Cardiac muscle cell (in vitro differentiated cells and primary cell): ENCODE measurements around the gene VPS9D1. TPM values are rescaled to one million over a fixed set of nuclear protein-coding genes. Genes with fewer than 3 reads are reported as not detected.

Source experiments
- DNase-seq, 2 donors: peaks; one replicate each; pipeline versions ENCODE4 v3.0.0 to v3.0.0-alpha.2; 2010 to 2017; ENCODE audit warnings: low read depth in 1 of 2, low spot score in 1 of 2
- H3K27ac ChIP-seq: fragments of 200-600 bp; sonication (generic); 2 replicates; pipeline ENCODE4 v1.5.1; 2016
- H3K27me3 ChIP-seq: fragments of 200-600 bp; sonication (generic); 2 replicates; pipeline ENCODE4 v1.6.0; 2016; ENCODE audit warnings: control low read depth
- H3K36me3 ChIP-seq: fragments of 200-600 bp; sonication (generic); 2 replicates; pipeline ENCODE4 v1.5.1; 2016; ENCODE audit warnings: control low read depth
- H3K4me1 ChIP-seq: fragments of 200-600 bp; sonication (generic); 2 replicates; pipeline ENCODE4 v1.8.1; 2017; ENCODE audit warnings: low read depth, mild to moderate bottlenecking, mixed run types
- H3K4me3 ChIP-seq: fragments of 200-600 bp; sonication (generic); 2 replicates; pipeline ENCODE4 v1.5.1; 2016; ENCODE audit warnings: mild to moderate bottlenecking
- H3K9me3 ChIP-seq: fragments of 200-600 bp; sonication (generic); 2 replicates; pipeline ENCODE4 v1.5.1; 2017; ENCODE audit warnings: low read depth, mild to moderate bottlenecking, control low read depth
- polyA plus RNA-seq: library from polyadenylated mRNA; unstranded; fragments of >200 nt; fragmentation: Nextera tagmentation; extraction: Ambion mirVana; gene quantifications from 2 replicates; pipeline ENCODE4 v1.2.1, GENCODE V29; 2016
- total RNA-seq: library from RNA; depleted of rRNA; stranded (reverse); fragments of >200 nt; gene quantifications from 2 replicates; pipeline ENCODE4 v1.2.3, GENCODE V29; 2016
- TF ChIP-seq, protein P1 (sequence below): IDR thresholded peaks from 2 replicates; pipeline ENCODE4 v1.5.1; 2012; ENCODE audit warnings: low read depth, mild to moderate bottlenecking, low read length

Gene VPS9D1
- total and polyA plus RNA-seq, 2 experiments from 2014 or later, result 21.3 to 22.3 TPM

DNA sequence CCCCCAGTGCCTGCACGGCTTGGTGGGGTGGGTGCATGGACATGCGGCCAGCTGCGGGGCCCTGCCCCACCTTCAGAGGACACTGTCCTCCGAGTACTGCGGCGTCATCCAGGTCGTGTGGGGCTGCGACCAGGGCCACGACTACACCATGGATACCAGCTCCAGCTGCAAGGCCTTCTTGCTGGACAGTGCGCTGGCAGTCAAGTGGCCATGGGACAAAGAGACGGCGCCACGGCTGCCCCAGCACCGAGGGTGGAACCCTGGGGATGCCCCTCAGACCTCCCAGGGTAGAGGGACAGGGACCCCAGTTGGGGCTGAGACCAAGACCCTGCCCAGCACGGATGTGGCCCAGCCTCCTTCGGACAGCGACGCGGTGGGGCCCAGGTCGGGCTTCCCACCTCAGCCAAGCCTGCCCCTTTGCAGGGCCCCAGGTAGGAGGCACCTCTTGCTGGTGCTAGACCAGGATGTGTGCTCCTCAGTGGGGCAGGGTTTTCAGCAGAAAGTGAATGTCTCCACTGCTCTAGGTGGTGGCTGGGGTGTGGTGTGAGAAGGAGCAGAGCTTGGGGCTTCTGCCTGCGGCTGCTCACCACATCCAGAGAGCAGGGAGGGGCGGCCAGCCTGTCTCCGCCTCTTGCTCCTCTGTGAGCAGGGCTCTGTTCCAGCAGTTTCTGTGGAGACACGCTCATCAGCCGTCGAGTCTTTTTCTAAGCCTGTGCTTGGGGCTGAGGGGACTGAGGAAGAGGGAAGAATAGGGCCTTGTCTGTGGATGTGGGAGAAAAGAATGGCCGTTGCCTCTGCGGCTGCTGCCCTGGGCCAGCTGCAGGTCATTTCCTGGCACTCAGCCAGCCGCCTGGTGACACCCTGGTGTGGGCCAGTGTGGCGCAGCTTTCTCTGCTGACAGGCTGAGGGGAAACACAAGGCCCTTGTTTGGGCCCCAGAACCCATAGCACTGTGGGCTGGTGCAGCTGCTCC is 2.9 kb upstream of the VPS9D1 start:
- Histone ChIP-seq H3K27ac (no peak overlapping the region), H3K4me1 (peaks cover 10% of the 10 kb centered on the region), H3K27me3 (no peaks in the 10 kb centered on the region), H3K36me3 (peaks cover 5% of the 10 kb centered on the region), H3K9me3 (no peaks in the 10 kb centered on the region), H3K4me3 (no peak overlapping the region)
- TF ChIP-seq, protein P1, sequence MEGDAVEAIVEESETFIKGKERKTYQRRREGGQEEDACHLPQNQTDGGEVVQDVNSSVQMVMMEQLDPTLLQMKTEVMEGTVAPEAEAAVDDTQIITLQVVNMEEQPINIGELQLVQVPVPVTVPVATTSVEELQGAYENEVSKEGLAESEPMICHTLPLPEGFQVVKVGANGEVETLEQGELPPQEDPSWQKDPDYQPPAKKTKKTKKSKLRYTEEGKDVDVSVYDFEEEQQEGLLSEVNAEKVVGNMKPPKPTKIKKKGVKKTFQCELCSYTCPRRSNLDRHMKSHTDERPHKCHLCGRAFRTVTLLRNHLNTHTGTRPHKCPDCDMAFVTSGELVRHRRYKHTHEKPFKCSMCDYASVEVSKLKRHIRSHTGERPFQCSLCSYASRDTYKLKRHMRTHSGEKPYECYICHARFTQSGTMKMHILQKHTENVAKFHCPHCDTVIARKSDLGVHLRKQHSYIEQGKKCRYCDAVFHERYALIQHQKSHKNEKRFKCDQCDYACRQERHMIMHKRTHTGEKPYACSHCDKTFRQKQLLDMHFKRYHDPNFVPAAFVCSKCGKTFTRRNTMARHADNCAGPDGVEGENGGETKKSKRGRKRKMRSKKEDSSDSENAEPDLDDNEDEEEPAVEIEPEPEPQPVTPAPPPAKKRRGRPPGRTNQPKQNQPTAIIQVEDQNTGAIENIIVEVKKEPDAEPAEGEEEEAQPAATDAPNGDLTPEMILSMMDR, result no peak
- DNase-seq, result peak in 1 of 2 donors; percentile 36

DNA sequence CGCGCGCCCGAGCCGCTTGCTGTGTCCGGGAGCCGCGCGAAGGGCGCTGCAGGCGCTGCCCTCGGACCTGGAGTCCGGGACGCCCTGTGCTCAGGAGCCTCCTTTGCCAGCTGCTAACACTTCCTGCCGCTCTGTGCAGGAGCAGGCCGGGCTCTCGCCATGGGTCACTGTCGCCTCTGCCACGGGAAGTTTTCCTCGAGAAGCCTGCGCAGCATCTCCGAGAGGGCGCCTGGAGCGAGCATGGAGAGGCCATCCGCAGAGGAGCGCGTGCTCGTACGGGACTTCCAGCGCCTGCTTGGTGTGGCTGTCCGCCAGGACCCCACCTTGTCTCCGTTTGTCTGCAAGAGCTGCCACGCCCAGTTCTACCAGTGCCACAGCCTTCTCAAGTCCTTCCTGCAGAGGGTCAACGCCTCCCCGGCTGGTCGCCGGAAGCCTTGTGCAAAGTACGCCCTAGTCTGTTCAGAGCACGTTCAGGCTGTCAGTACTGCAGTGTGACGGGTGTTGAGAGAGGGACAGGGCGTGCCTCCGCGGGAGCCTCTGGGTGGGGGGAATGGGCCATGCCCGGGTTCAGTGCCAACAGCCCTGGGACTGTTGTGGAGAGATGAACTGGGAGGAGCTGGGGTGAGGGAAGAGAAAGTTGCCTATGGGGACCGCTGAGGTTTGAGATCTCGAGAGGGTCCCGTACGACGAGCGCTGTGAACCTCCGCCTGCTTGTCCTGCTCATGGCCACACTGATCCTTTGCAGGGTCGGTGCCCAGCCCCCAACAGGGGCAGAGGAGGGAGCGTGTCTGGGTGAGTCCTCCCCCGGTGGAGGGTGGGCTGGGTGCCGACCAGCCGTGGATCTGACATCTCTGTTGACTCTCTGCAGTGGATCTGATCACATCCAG is 1.9 kb upstream of the VPS9D1 start:
- Histone ChIP-seq H3K27ac (peak overlapping the region; percentile 96), H3K36me3 (peaks cover 5% of the 10 kb centered on the region), H3K27me3 (no peaks in the 10 kb centered on the region), H3K9me3 (no peaks in the 10 kb centered on the region), H3K4me1 (peaks cover 10% of the 10 kb centered on the region), H3K4me3 (peak overlapping the region; percentile 80)
- peak in 1 of 2 donors; percentile 63 for DNase-seq
- TF ChIP-seq, protein P1, result no peak

DNA sequence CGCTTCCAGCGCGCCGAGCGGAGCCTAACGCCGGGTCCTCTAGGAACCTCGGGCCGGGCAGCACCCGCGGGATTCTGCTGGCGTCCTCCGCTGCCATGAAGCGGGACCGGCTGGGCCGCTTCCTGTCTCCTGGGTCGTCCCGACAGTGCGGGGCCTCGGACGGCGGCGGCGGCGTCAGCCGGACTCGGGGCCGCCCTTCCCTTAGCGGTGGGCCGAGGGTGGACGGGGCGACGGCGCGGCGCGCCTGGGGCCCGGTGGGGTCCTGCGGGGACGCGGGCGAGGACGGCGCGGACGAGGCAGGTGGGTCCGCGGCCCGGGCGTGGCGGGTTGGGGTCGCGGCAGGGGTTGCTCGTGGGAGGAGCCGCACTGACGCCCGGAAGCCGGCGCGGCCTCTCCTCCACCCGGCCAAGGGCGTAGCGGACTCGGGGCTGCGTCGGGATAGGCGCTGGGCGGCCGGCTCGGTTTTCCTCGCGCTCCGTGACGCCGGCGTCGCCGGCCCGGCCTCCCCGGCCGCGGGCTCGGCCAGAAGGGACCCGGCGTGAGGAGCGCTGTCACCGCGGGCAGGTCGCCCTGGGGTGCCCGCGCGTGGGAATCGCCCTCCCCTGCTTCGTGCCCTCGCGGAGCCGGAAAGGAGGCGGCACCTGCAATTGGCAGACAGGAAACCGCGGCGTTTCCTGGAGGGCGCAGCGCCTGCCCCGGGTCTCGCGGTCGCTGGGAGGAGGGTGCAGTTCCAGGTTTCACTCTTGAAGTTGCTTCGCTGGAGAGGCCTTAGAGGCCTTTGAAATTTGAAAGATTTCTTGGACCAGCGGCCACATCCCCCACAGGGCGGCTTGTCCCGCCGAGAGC is 1.1 kb upstream of the VPS9D1 start:
- DNase-seq, result peak; percentile 60 to 72
- peak overlapping the region; percentile 96 for H3K27ac ChIP-seq
- H3K27me3 ChIP-seq, result no peaks in the 10 kb centered on the region

DNA sequence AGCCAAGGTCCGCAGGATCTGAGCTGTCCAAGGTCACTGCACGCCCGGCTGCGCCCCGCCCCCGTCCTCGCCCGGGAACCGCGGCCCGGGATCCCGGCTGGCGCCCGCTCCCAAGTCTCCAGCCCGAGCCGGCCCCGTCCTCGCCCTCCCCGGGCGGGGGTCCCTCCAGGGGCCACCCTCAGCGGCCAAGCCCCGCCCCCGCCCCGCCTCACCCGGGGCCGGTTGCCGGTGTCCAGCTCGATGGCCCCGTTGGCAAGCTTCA is 216 bp downstream of the VPS9D1 start:
- H3K27ac ChIP-seq, result peak overlapping the region; percentile 96
- DNase-seq, result peak in 1 of 2 donors; percentile 83

More for the DNA sequence above, 1.1 kb upstream of the VPS9D1 start:
- H3K36me3 ChIP-seq, result no peaks in the 10 kb centered on the region
- TF ChIP-seq, protein P1, result no peak
- H3K4me1 ChIP-seq, result peaks cover 10% of the 10 kb centered on the region
- H3K4me3 ChIP-seq, result peak overlapping the region; percentile 80
- H3K9me3 ChIP-seq, result no peaks in the 10 kb centered on the region

More for the DNA sequence above, 216 bp downstream of the VPS9D1 start:
- Histone ChIP-seq H3K4me1 (peaks cover 10% of the 10 kb centered on the region), H3K4me3 (peak overlapping the region; percentile 80), H3K36me3 (no peaks in the 10 kb centered on the region), H3K27me3 (no peaks in the 10 kb centered on the region), H3K9me3 (no peaks in the 10 kb centered on the region)
- TF ChIP-seq, protein P1, result no peak
